Panc1 (cell line): Measurements from ENCODE around the gene GATB.

Source experiments
- CTCF ChIP-seq: fragments of 450-650 bp; IDR thresholded peaks from 2 replicates; pipeline ENCODE4 v1.5.1; 2017; ENCODE audit warnings: mild to moderate bottlenecking
- SIN3A ChIP-seq: IDR thresholded peaks from 2 replicates; pipeline ENCODE4 v1.6.1; 2012; ENCODE audit warnings: low read depth, mild to moderate bottlenecking, low read length, moderate library complexity, borderline replicate concordance; ENCODE audit not compliant: insufficient read depth
- TCF7L2 ChIP-seq: IDR thresholded peaks from 2 replicates; pipeline ENCODE4 v1.6.1; 2011; ENCODE audit warnings: mild to moderate bottlenecking, low read depth, low read length, inconsistent platforms
- TF ChIP-seq, protein P1 (sequence below), 2 experiments: IDR thresholded peaks; 2 replicates each; pipeline ENCODE4 v1.6.1; 2011 to 2012; ENCODE audit warnings: low read depth in 2 of 2, control low read depth in 1 of 2, low read length in 1 of 2, mild to moderate bottlenecking in 1 of 2, moderate library complexity in 1 of 2; ENCODE audit not compliant: insufficient read depth in 1 of 2

GRCh38 chr4:151783867-151784266, 23.1 kb upstream of the GATB start:
- TF ChIP-seq TCF7L2 (no peak), CTCF (no peak), SIN3A (no peak)
- TF ChIP-seq, protein P1, sequence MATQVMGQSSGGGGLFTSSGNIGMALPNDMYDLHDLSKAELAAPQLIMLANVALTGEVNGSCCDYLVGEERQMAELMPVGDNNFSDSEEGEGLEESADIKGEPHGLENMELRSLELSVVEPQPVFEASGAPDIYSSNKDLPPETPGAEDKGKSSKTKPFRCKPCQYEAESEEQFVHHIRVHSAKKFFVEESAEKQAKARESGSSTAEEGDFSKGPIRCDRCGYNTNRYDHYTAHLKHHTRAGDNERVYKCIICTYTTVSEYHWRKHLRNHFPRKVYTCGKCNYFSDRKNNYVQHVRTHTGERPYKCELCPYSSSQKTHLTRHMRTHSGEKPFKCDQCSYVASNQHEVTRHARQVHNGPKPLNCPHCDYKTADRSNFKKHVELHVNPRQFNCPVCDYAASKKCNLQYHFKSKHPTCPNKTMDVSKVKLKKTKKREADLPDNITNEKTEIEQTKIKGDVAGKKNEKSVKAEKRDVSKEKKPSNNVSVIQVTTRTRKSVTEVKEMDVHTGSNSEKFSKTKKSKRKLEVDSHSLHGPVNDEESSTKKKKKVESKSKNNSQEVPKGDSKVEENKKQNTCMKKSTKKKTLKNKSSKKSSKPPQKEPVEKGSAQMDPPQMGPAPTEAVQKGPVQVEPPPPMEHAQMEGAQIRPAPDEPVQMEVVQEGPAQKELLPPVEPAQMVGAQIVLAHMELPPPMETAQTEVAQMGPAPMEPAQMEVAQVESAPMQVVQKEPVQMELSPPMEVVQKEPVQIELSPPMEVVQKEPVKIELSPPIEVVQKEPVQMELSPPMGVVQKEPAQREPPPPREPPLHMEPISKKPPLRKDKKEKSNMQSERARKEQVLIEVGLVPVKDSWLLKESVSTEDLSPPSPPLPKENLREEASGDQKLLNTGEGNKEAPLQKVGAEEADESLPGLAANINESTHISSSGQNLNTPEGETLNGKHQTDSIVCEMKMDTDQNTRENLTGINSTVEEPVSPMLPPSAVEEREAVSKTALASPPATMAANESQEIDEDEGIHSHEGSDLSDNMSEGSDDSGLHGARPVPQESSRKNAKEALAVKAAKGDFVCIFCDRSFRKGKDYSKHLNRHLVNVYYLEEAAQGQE (IDR thresholded peaks at IDR 0.05; ENCODE audit: insufficient read depth in 1 of 2, low read depth in 2 of 2, low read length in 1 of 2) = no peak
